Tibial artery (tissue), 4 donors: ENCODE data around the gene DESI2.
A peak's percentile ranks its signal among the peaks of the same experiment; 100 is the strongest.

Experiments
- DNase-seq, 2 donors: peaks; one replicate each; pipeline ENCODE4 v3.0.0-alpha.2; 2019
- H3K27ac ChIP-seq, 2 donors: fragments of 200-600 bp; sonication (generic) in 1 of 2; 1 replicate in 1 of 2; 2 replicates in 1 of 2; pipeline ENCODE4 v1.5.1; 2018 to 2019; ENCODE audit warnings: mild to moderate bottlenecking in 1 of 2
- H3K27me3 ChIP-seq, 2 donors: fragments of 200-600 bp; sonication (generic) in 1 of 2; one replicate each; pipeline versions ENCODE4 v1.5.1 to v1.6.0; 2016 to 2019
- H3K36me3 ChIP-seq, 3 donors: fragments of 200-600 bp; sonication (generic) in 2 of 3; one replicate each; pipeline ENCODE4 v1.5.1; 2016 to 2019; ENCODE audit warnings: mild to moderate bottlenecking in 2 of 3
- H3K4me1 ChIP-seq, 4 donors: fragments of 200-600 bp; sonication (generic) in 2 of 4; 1 replicate in 3 of 4; 2 replicates in 1 of 4; pipeline ENCODE4 v1.5.1; 2016 to 2019
- H3K4me3 ChIP-seq, 2 donors: fragments of 200-600 bp; sonication (generic) in 1 of 2; 1 replicate in 1 of 2; 2 replicates in 1 of 2; pipeline ENCODE4 v1.5.1; 2018 to 2019; ENCODE audit warnings: mild to moderate bottlenecking in 2 of 2
- H3K9me3 ChIP-seq, 3 donors: fragments of 200-600 bp; sonication (generic) in 1 of 3; one replicate each; pipeline ENCODE4 v1.5.1; 2016 to 2019
- CTCF ChIP-seq, 2 experiments: fragments of 200-600 bp in 1 of 2; fragments of 450-650 bp in 1 of 2; IDR thresholded peaks; one replicate each; pipeline ENCODE4 v1.5.1; 2017 to 2019; ENCODE audit warnings: antibody characterized with exemption in 2 of 2, mild to moderate bottlenecking in 1 of 2, moderate library complexity in 1 of 2
- intact Hi-C: fragments of 100-400 bp; cut with DNase I; formaldehyde crosslinking; loops from one replicate; pipeline ENCODE4 v1.15.0; 2023; ENCODE audit warnings: low total_unique reads

The DESI2 gene

GRCh38 chr1:244751271-244751895 is 98.5 kb downstream of the DESI2 start:
- no peak overlapping the region for H3K27ac ChIP-seq
- peaks cover 0 to 5% (median 0%) of the 10 kb centered on the region in 3 donors for H3K9me3 ChIP-seq
- no peaks in the 10 kb centered on the region for H3K4me1 ChIP-seq
- no peaks in the 10 kb centered on the region for H3K36me3 ChIP-seq
- no peaks in the 10 kb centered on the region for H3K27me3 ChIP-seq
- DNase-seq: no peak
- no peak overlapping the region for H3K4me3 ChIP-seq
- no peak for TF ChIP-seq CTCF (IDR thresholded peaks at IDR 0.05)
- intact Hi-C loops: no loop called here

GRCh38 chr1:244755673-244756072 is 102.7 kb downstream of the DESI2 start:
- peaks cover 0 to 10% (median 2%) of the 10 kb centered on the region in 4 donors for H3K4me1 ChIP-seq

GRCh38 chr1:244757091-244757939 is 104.4 kb downstream of the DESI2 start:
- Histone ChIP-seq H3K4me3 (no peak overlapping the region), H3K9me3 (no peaks in the 10 kb centered on the region), H3K27me3 (no peaks in the 10 kb centered on the region), H3K27ac (peak overlapping the region in 1 of 2 donors; percentile 20), H3K36me3 (no peaks in the 10 kb centered on the region), H3K4me1 (peaks cover 0 to 10% (median 2%) of the 10 kb centered on the region in 4 donors)
- DNase-seq: no peak
- TF ChIP-seq CTCF (IDR thresholded peaks at IDR 0.05): no peak
- intact Hi-C loops: no loop called here

More at GRCh38 chr1:244755673-244756072, 102.7 kb downstream of the DESI2 start:
- TF ChIP-seq CTCF (IDR thresholded peaks at IDR 0.05): no peak
- DNase-seq: no peak
- Histone ChIP-seq H3K9me3 (no peaks in the 10 kb centered on the region), H3K27ac (no peak overlapping the region), H3K4me3 (no peak overlapping the region), H3K27me3 (no peaks in the 10 kb centered on the region), H3K36me3 (no peaks in the 10 kb centered on the region)
- intact Hi-C loops: no loop called here
